WERI-Rb-1 (cell line): ENCODE measurements around the gene AFF1.

Experiments used
- DNase-seq: peaks from one replicate; pipeline ENCODE4 v3.0.0-alpha.2; 2020
- H3K27ac ChIP-seq: fragments of 250-450 bp; sonication (Bioruptor Pico); 2 replicates; pipeline ENCODE4 v1.5.1; 2020; ENCODE audit warnings: mild to moderate bottlenecking, moderate library complexity
- H3K27me3 ChIP-seq: fragments of 250-450 bp; sonication (Bioruptor Pico); 2 replicates; pipeline ENCODE4 v1.5.1; 2021; ENCODE audit warnings: mild to moderate bottlenecking, low read depth, moderate library complexity; ENCODE audit not compliant: insufficient read depth, severe bottlenecking
- H3K36me3 ChIP-seq: fragments of 250-450 bp; sonication (Bioruptor Pico); 2 replicates; pipeline ENCODE4 v1.5.1; 2020; ENCODE audit warnings: mild to moderate bottlenecking, moderate library complexity
- H3K4me3 ChIP-seq: 2 replicates; pipeline ENCODE4 v1.5.1; 2011; ENCODE audit warnings: low read depth, mild to moderate bottlenecking, control low read depth, low read length
- H3K9me3 ChIP-seq: fragments of 250-450 bp; sonication (Bioruptor Pico); 2 replicates; pipeline ENCODE4 v1.5.1; 2021; ENCODE audit warnings: mild to moderate bottlenecking, moderate library complexity; ENCODE audit not compliant: severe bottlenecking
- TF ChIP-seq, protein P1 (sequence below): IDR thresholded peaks from 2 replicates; pipeline ENCODE4 v1.5.1; 2011; ENCODE audit warnings: low read depth, mild to moderate bottlenecking, control low read depth, inconsistent platforms, low read length

AFF1 gene

GRCh38 chr4:87017580-87018342 lies 83.0 kb downstream of the AFF1 start:
- Histone ChIP-seq H3K36me3 (no peaks in the 10 kb centered on the region; the same call in 1 of the 2 replicates), H3K9me3 (no peaks in the 10 kb centered on the region), H3K27me3 (no peaks in the 10 kb centered on the region), H3K27ac (no peak overlapping the region), H3K4me3 (no peak overlapping the region)
- DNase-seq, result no peak
- TF ChIP-seq, protein P1, sequence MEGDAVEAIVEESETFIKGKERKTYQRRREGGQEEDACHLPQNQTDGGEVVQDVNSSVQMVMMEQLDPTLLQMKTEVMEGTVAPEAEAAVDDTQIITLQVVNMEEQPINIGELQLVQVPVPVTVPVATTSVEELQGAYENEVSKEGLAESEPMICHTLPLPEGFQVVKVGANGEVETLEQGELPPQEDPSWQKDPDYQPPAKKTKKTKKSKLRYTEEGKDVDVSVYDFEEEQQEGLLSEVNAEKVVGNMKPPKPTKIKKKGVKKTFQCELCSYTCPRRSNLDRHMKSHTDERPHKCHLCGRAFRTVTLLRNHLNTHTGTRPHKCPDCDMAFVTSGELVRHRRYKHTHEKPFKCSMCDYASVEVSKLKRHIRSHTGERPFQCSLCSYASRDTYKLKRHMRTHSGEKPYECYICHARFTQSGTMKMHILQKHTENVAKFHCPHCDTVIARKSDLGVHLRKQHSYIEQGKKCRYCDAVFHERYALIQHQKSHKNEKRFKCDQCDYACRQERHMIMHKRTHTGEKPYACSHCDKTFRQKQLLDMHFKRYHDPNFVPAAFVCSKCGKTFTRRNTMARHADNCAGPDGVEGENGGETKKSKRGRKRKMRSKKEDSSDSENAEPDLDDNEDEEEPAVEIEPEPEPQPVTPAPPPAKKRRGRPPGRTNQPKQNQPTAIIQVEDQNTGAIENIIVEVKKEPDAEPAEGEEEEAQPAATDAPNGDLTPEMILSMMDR, result no peak

GRCh38 chr4:87018753-87019152 lies 83.9 kb downstream of the AFF1 start:
- no peak for DNase-seq
- TF ChIP-seq, protein P1, result no peak
- Histone ChIP-seq H3K4me3 (no peak overlapping the region), H3K36me3 (no peaks in the 10 kb centered on the region; the same call in 1 of the 2 replicates), H3K27me3 (no peaks in the 10 kb centered on the region), H3K9me3 (no peaks in the 10 kb centered on the region), H3K27ac (no peak overlapping the region)

GRCh38 chr4:87019246-87019791 lies 84.5 kb downstream of the AFF1 start:
- DNase-seq, result no peak
- H3K27me3 ChIP-seq, result no peaks in the 10 kb centered on the region
- no peak overlapping the region for H3K4me3 ChIP-seq
- no peak overlapping the region for H3K27ac ChIP-seq
- H3K36me3 ChIP-seq, result no peaks in the 10 kb centered on the region; the same call in 1 of the 2 replicates
- H3K9me3 ChIP-seq, result no peaks in the 10 kb centered on the region
- TF ChIP-seq, protein P1, result no peak

DNA sequence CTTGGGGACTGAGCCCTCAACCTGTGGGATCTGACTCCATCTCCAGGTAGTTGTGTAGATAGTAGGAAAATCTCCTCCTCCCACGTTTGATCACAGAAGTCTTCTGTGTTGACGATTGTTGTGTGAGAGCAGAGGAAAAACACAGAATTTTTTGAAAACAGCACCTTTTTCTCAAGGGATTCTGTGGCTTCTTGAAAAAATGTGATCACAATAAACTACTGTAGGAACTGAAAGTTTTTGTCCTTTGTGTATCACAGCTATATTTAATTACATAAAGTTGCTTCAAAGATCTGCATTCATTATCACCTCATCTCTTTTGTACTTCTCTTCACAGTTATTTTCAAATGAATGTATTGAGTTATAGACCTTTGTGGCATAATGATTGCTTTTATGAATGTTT lies 85.1 kb downstream of the AFF1 start:
- Histone ChIP-seq H3K9me3 (no peaks in the 10 kb centered on the region), H3K36me3 (no peaks in the 10 kb centered on the region; the same call in 1 of the 2 replicates), H3K27me3 (no peaks in the 10 kb centered on the region), H3K27ac (no peak overlapping the region), H3K4me3 (no peak overlapping the region)
- no peak for DNase-seq
- TF ChIP-seq, protein P1, result no peak

- no peaks in the 10 kb centered on the region for H3K27me3 ChIP-seq
- no peak overlapping the region for H3K27ac ChIP-seq
- H3K9me3 ChIP-seq, result no peaks in the 10 kb centered on the region
- DNase-seq, result no peak
- no peak overlapping the region for H3K4me3 ChIP-seq
- TF ChIP-seq, protein P1, result no peak
- no peaks in the 10 kb centered on the region; the same call in 1 of the 2 replicates for H3K36me3 ChIP-seq
These were observed 89.4 kb downstream of the AFF1 start for GRCh38 chr4:87024201-87024600.
